Large intestine (tissue), 3 donors: ENCODE measurements around the gene TM7SF2. TPM values are rescaled to one million over a fixed set of nuclear protein-coding genes. Genes with fewer than 3 reads are reported as not detected.

Experiments used
- DNase-seq, 2 donors: peaks; one replicate each; pipeline versions ENCODE4 v3.0.0 to v3.0.0-alpha.2; 2013
- H3K27ac ChIP-seq: one replicate; pipeline ENCODE4 v1.5.1; 2013; ENCODE audit warnings: low read length
- H3K27me3 ChIP-seq: 2 replicates; pipeline ENCODE4 v1.6.1; 2013; ENCODE audit warnings: low read length; ENCODE audit not compliant: control insufficient read depth, insufficient read depth
- H3K36me3 ChIP-seq: 2 replicates; pipeline ENCODE4 v1.6.1; 2013; ENCODE audit warnings: low read length; ENCODE audit not compliant: control insufficient read depth, insufficient read depth
- H3K4me1 ChIP-seq: one replicate; pipeline ENCODE4 v1.6.1; 2013; ENCODE audit warnings: low read length; ENCODE audit not compliant: control insufficient read depth, insufficient read depth
- H3K4me3 ChIP-seq: one replicate; pipeline ENCODE4 v1.5.1; 2013; ENCODE audit warnings: low read length
- H3K9me3 ChIP-seq: one replicate; pipeline ENCODE4 v1.6.1; 2013; ENCODE audit warnings: mild to moderate bottlenecking, low read depth, low read length, moderate library complexity; ENCODE audit not compliant: control insufficient read depth
- WGBS: methylation state at CpG from one replicate; pipeline ENCODE4 v1.1.5; 2013; ENCODE audit warnings: low lambda C conversion rate; ENCODE audit not compliant: insufficient coverage; 5-methylcytosine and 5-hydroxymethylcytosine counted together
- polyA plus RNA-seq: library from polyadenylated mRNA; unstranded; fragments of 120-200 nt; gene quantifications from one replicate; pipeline ENCODE4 v1.2.1, GENCODE V29; 2013

Gene TM7SF2
- polyA plus RNA-seq, 1 donor = 56.4 TPM

GRCh38 chr11:65087827-65088226, 23.8 kb upstream of the TM7SF2 start:
- Histone ChIP-seq H3K4me1 (peaks cover 7% of the 10 kb centered on the region), H3K9me3 (no peaks in the 10 kb centered on the region), H3K27me3 (no peaks in the 10 kb centered on the region), H3K27ac (no peak overlapping the region), H3K4me3 (no peak overlapping the region), H3K36me3 (peaks cover 52% of the 10 kb centered on the region)
- no peak for DNase-seq
- WGBS = no CpG with 5 or more reads among the region's 15 CpGs

DNA sequence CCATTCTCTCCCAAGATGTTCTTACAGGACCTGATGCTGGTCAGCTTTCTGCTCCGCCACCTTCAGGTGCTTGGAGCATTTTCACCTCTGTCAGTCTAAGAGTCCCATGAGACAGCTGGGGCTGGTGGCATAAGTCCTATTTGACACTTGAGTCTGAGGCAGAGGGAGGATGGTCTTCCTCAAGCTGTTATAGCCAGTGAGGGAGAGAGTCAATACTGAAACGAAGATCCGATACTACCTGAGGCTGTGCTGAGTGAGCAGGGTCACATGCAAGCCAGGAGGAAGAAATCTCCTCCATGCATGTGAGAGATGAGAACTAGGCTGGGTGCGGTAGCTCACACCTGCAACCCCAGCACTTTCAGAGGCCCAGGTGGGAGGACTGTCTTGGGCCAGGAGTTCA, 22.1 kb upstream of the TM7SF2 start:
- Histone ChIP-seq H3K36me3 (peaks cover 52% of the 10 kb centered on the region), H3K4me1 (peaks cover 7% of the 10 kb centered on the region), H3K27me3 (no peaks in the 10 kb centered on the region), H3K27ac (no peak overlapping the region), H3K9me3 (no peaks in the 10 kb centered on the region), H3K4me3 (no peak overlapping the region)
- no peak for DNase-seq
- whole genome bisulfite sequencing = no CpG with 5 or more reads among the region's 4 CpGs

DNA sequence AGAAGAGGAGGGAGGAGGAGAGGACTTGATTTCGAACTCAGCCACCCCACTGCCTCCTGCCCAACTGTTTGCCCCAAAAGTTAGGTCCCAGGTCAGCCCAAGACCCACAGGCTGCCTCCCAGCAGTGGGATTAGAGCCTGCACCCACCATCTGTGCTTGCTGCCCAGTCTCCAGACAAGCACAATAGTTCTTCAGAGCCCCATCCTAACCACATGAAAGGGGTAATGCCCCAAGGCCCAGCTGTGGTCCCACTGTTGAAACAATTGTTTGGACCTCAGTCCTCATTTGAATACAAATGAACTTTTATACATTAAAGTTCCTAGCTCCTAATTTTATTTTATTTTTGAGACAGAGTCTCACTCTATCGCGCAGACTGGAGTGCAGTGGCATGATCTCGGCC, 21.0 kb upstream of the TM7SF2 start:
- WGBS = no CpG with 5 or more reads among the region's 4 CpGs
- no peak overlapping the region for H3K27ac ChIP-seq

GRCh38 chr11:65095427-65095826, 16.2 kb upstream of the TM7SF2 start:
- WGBS = no CpG with 5 or more reads among the region's 22 CpGs
- Histone ChIP-seq H3K4me3 (peak overlapping the region; percentile 87), H3K9me3 (no peaks in the 10 kb centered on the region), H3K27me3 (no peaks in the 10 kb centered on the region), H3K4me1 (peaks cover 15% of the 10 kb centered on the region), H3K36me3 (peaks cover 13% of the 10 kb centered on the region), H3K27ac (peak overlapping the region; percentile 93)
- DNase-seq = no peak

More for the DNA sequence above, 21.0 kb upstream of the TM7SF2 start:
- Histone ChIP-seq H3K4me1 (peaks cover 3% of the 10 kb centered on the region), H3K9me3 (no peaks in the 10 kb centered on the region), H3K4me3 (no peak overlapping the region), H3K27me3 (no peaks in the 10 kb centered on the region), H3K36me3 (peaks cover 44% of the 10 kb centered on the region)
- DNase-seq = peak in 1 of 2 donors; percentile 1

DNA sequence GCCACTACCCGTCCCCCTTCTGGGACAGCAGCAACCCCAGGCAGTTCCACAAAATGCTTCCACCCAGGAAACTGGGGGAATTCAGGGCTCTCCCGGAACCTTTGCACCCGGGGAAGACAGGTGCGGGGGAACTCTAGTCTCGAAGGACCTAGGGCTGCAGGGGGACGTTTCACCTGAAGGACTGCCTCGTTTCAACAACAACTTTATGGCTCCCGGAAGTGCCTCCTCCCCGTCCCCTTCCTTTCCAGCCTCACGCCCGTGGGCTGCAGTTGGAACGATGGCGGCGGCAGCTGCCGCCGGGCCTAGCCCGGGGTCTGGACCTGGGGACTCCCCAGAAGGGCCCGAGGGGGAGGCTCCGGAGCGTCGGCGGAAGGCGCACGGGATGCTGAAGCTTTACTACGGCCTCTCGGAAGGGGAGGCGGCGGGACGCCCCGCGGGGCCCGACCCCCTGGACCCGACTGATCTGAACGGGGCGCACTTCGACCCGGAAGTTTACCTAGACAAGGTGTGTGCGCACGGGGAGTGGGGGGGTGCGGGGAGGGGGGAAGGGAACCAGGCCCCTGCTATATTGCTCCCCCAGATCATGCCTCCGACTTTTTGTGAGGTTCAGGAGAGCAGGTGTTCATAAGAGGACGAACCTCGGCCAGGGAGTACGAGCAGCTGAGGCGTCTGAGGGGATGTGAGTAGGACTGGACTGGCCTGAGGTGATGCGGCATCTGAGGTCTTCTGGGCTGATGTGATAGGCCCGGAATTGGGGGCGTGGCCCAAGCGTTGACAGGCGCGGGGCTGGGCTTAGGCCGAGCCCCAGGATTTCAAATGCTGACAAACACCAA, 15.5 kb upstream of the TM7SF2 start, which contains the start of gene VPS51:
TSS of gene VPS51 (plus strand) at position 241 of the 833 bp plus-strand sequence. CDS start at position 278, 37 bp downstream.
- no CpG with 5 or more reads among the region's 52 CpGs for WGBS
- H3K27me3 ChIP-seq = no peaks in the 10 kb centered on the region
- peaks cover 15% of the 10 kb centered on the region for H3K4me1 ChIP-seq

GRCh38 chr11:65096926-65097325, 14.7 kb upstream of the TM7SF2 start:
- no peaks in the 10 kb centered on the region for H3K27me3 ChIP-seq
- H3K9me3 ChIP-seq = no peaks in the 10 kb centered on the region
- DNase-seq = no peak
- WGBS = no CpG with 5 or more reads among the region's 8 CpGs
- peaks cover 15% of the 10 kb centered on the region for H3K4me1 ChIP-seq
- peak overlapping the region; percentile 87 for H3K4me3 ChIP-seq
- H3K36me3 ChIP-seq = peaks cover 13% of the 10 kb centered on the region
- H3K27ac ChIP-seq = peak overlapping the region; percentile 93

More for the DNA sequence above, 15.5 kb upstream of the TM7SF2 start, which contains the start of gene VPS51:
- Histone ChIP-seq H3K4me3 (peak within 1 kb of the TSS; percentile 87), H3K9me3 (no peaks in the 10 kb centered on the region), H3K36me3 (peaks cover 13% of the 10 kb centered on the region), H3K27ac (peak within 1 kb of the TSS; percentile 93)
- peak; percentile 91 to 94 for DNase-seq

GRCh38 chr11:65100674-65101350, 10.9 kb upstream of the TM7SF2 start:
- no CpG with 5 or more reads among the region's 6 CpGs for WGBS
- Histone ChIP-seq H3K9me3 (no peaks in the 10 kb centered on the region), H3K27me3 (no peaks in the 10 kb centered on the region), H3K36me3 (peaks cover 27% of the 10 kb centered on the region), H3K4me1 (peaks cover 10% of the 10 kb centered on the region), H3K4me3 (no peak overlapping the region), H3K27ac (no peak overlapping the region)
- DNase-seq = no peak

DNA sequence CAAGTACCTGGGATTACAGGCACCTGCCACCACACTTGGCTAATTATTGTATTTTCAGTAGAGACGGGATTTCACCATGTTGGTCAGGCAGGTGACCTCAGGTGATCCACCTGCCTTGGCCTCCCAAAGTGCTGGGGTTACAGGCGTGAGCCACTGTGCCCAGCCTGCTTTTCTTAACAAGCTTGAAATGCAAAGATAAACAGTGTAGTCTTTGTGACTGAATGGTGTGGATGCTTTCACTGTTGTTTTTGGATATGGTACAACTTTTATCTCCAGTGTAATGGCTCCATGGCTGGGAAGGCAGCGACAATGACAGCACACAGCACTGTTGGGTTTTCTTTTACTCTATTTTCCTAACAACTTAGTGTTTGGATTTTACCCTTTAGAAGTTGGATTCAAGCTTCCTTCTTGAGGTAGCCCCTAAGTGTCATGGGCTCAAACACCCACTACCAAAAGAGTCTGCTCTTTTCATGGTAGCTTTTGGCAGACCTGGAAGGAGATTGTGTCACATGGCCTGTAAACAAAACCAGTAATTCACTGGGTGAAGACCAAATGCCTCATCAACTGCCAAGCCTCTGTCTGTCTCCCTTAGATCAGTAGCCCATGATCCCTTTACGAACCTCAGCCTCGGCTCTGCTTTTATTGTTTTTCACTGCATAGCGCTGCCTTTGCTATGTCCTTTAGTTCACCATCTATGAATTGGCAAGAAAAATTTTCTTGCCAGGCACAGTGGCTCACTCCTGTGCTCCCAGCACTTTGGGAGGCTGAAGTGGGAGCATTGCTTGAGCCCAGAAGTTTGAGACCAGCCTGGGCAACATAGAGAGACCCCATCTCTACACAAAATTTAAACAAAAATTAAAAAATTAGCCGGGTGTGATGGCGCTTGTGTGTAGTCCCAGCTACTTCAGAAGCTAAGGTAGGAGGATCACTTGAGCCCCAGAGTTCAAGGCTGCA, 9.3 kb upstream of the TM7SF2 start:
- DNase-seq = no peak
- WGBS = no CpG with 5 or more reads among the region's 8 CpGs
- Histone ChIP-seq H3K27me3 (no peaks in the 10 kb centered on the region), H3K9me3 (no peaks in the 10 kb centered on the region), H3K27ac (no peak overlapping the region), H3K4me1 (peaks cover 3% of the 10 kb centered on the region), H3K36me3 (peaks cover 35% of the 10 kb centered on the region), H3K4me3 (no peak overlapping the region)

- no peak for DNase-seq
- Histone ChIP-seq H3K36me3 (peaks cover 40% of the 10 kb centered on the region), H3K4me3 (no peak overlapping the region), H3K27me3 (no peaks in the 10 kb centered on the region), H3K9me3 (peaks cover 8% of the 10 kb centered on the region), H3K4me1 (no peaks in the 10 kb centered on the region), H3K27ac (no peak overlapping the region)
These were observed 8.2 kb upstream of the TM7SF2 start for GRCh38 chr11:65103476-65103875.

DNA sequence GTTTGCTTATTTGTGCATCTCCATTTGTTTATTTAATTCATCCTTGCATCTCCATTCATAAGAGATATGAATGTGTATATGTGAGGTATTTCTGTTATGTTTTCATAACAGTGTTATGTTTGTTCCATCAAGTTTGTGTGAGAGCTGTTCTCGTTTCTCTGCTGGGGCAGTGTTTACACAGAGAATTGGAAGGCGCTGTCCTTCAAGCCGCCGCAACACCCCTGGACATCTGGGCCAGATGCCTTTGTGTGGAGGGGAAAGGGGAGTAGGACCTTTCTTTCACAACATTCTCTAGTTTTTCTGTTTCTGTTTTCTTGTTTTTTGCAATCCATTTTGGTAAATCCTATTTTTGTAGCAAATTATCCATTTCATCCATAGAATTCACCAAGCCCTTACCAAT, 7.0 kb upstream of the TM7SF2 start:
- H3K36me3 ChIP-seq = peaks cover 44% of the 10 kb centered on the region
- H3K4me3 ChIP-seq = no peak overlapping the region

More for the DNA sequence above, 7.0 kb upstream of the TM7SF2 start:
- Histone ChIP-seq H3K27me3 (no peaks in the 10 kb centered on the region), H3K9me3 (peaks cover 8% of the 10 kb centered on the region), H3K27ac (no peak overlapping the region), H3K4me1 (no peaks in the 10 kb centered on the region)
- no peak for DNase-seq
- WGBS = no CpG with 5 or more reads among the region's 4 CpGs
